HG02623 (cell line): ENCODE measurements around the gene PRRC1.

Experiments
- ATAC-seq: cut with Tn5 transposase; IDR thresholded peaks from one replicate; pipeline ENCODE4 v1.9.1; 2021; ENCODE audit warnings: moderate library complexity; ENCODE audit not compliant: unreplicated experiment

The PRRC1 gene

GRCh38 chr5:127602481-127602880, 85.0 kb downstream of the PRRC1 start:
- no peak for ATAC-seq

DNA sequence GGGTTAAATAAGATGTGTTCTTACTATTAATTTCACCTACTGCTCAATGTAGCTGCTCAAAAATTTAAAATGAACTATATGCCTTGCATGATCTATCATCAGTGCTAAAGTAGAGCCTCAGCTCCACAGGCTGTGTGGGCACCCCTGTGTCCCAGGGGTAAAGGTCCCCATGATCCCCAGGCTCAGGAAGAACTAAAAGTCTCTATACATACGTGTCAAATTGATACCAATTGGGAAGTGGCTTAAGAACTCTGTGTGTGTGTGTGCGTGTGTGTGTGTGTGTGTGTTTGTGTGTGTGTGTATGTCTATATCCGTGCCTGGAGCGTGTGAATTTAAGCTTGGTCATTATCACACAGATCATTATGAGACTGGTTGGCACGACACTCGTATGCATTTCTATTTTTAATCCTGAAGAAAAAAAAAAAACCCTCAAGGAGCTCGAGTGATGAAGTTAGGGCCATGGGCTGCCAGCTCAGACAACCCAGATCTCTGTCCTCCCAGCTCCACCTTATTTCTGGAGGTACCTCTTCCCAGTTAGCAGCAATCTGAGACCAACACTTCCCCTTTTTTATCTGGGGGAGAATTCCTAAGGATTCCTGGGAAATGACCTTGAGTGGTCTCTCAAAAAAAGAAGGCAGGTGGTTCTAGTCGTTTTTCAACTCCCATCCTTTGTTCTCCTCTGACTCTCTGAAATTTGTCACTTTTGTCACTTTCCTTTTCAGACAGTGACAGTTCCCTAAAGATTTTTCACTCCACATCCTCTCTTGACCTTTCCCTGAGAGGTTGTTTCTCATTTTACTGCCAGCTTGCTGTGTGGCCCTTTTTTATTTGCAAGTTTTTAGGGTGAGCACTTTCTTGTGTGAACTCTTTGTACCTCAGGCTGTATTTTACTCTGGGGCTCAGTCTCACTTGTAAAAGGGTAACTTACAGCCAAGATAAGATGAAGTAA, 85.7 kb downstream of the PRRC1 start:
- no peak for ATAC-seq
